Activated naive CD4-positive, alpha-beta T cell treated with anti-CD3 and anti-CD28 coated beads for 36 hours (primary cell): ENCODE measurements around the gene DCST1. TPM values are rescaled to one million over a fixed set of nuclear protein-coding genes. Genes with fewer than 3 reads are reported as not detected.
A peak's percentile ranks its signal among the peaks of the same experiment; 100 is the strongest.

Experiments used
- CTCF ChIA-PET: fragments of 350-600 bp; sonication (Branson Sonifier 250); formaldehyde crosslinking; loops from one replicate; lab custom pipeline; 2021; ENCODE audit warnings: antibody characterized with exemption; lab: Charles Lee
- DNase-seq: peaks from one replicate; pipeline ENCODE4 v3.0.0-alpha.2; 2020
- H3K27ac Mint-ChIP-seq: one replicate; pipeline ENCODE4 v1.8.0; 2021; ENCODE audit warnings: mild to moderate bottlenecking, mixed read lengths
- H3K27me3 Mint-ChIP-seq: one replicate; pipeline ENCODE4 v1.8.0; 2021; ENCODE audit warnings: low read depth, mixed read lengths
- H3K36me3 Mint-ChIP-seq: one replicate; pipeline ENCODE4 v1.8.0; 2021; ENCODE audit warnings: low read depth, mixed read lengths
- H3K4me1 Mint-ChIP-seq: one replicate; pipeline ENCODE4 v1.8.0; 2021; ENCODE audit warnings: low read depth, mixed read lengths
- H3K4me3 Mint-ChIP-seq: one replicate; pipeline ENCODE4 v1.8.0; 2021; ENCODE audit warnings: mild to moderate bottlenecking, moderate library complexity, mixed read lengths
- H3K9me3 Mint-ChIP-seq: one replicate; pipeline ENCODE4 v1.8.0; 2021; ENCODE audit warnings: mixed read lengths
- intact Hi-C: fragments of 100-400 bp; cut with micrococcal nuclease; formaldehyde crosslinking; loops from one replicate; pipeline ENCODE4 v1.15.1; 2023
- total RNA-seq, 2 experiments: library from RNA; stranded (reverse); gene quantifications; one replicate each; pipeline ENCODE4 v1.2.3, GENCODE V29; 2021

DCST1 gene
- total RNA-seq, 2 experiments from 2014 or later: not detected

- Mint-ChIP-seq H3K27me3 (no peaks in the 10 kb centered on the region), H3K4me3 (peak within 1 kb of the TSS; percentile 86), H3K9me3 (no peaks in the 10 kb centered on the region), H3K27ac (no peak within 1 kb of the TSS), H3K4me1 (peaks cover 30% of the 10 kb centered on the region), H3K36me3 (peaks cover 1% of the 10 kb centered on the region)
- DNase-seq: peak; percentile 89
- CTCF ChIA-PET: interaction anchor here (1.0 to 15.0 kb wide), 9 partner anchors 9 to 109 kb away, joined by 3 to 197 read pairs (median 6); partner anchors contain the start of genes ADAM15 and KRTCAP2
- intact Hi-C loops: loop anchor here (1.0 to 5.0 kb wide), 6 partner anchors 8 to 396 kb away; partner anchors contain the start of gene CKS1B
These were observed 30.0 kb downstream of the DCST1 start, which contains the start of gene EFNA4 for GRCh38 chr1:155063550-155064110. TSS of gene EFNA4 (plus strand) at chr1:155063740. CDS start at chr1:155063824, 84 bp downstream.

- Mint-ChIP-seq H3K4me1 (peaks cover 30% of the 10 kb centered on the region), H3K27ac (no peak overlapping the region), H3K36me3 (peaks cover 1% of the 10 kb centered on the region), H3K4me3 (peak overlapping the region; percentile 79), H3K27me3 (no peaks in the 10 kb centered on the region), H3K9me3 (no peaks in the 10 kb centered on the region)
- intact Hi-C loops: loop anchor here (5.0 kb wide), 1 partner anchor 397 kb away; no protein-coding TSS in a partner anchor
- CTCF ChIA-PET: interaction anchor here (0.6 to 15.0 kb wide), 8 partner anchors 11 to 144 kb away, joined by 3 to 197 read pairs (median 5); partner anchors contain the start of genes ADAM15 and KRTCAP2
- no peak for DNase-seq
These were observed 30.6 kb downstream of the DCST1 start for GRCh38 chr1:155064111-155064831.

GRCh38 chr1:155064832-155065429, 31.3 kb downstream of the DCST1 start:
- Mint-ChIP-seq H3K9me3 (no peaks in the 10 kb centered on the region), H3K36me3 (peaks cover 1% of the 10 kb centered on the region), H3K4me3 (peak overlapping the region; percentile 79), H3K27me3 (no peaks in the 10 kb centered on the region), H3K27ac (no peak overlapping the region), H3K4me1 (peaks cover 30% of the 10 kb centered on the region)
- no peak for DNase-seq
- intact Hi-C loops: loop anchor here (5.0 kb wide), 1 partner anchor 398 kb away; no protein-coding TSS in a partner anchor
- CTCF ChIA-PET: interaction anchor here (0.7 to 15.0 kb wide), 7 partner anchors 10 to 144 kb away, joined by 3 to 197 read pairs (median 6); partner anchors contain the start of genes ADAM15 and KRTCAP2

- Mint-ChIP-seq H3K9me3 (no peaks in the 10 kb centered on the region), H3K36me3 (peaks cover 1% of the 10 kb centered on the region), H3K4me3 (no peak overlapping the region), H3K27me3 (no peaks in the 10 kb centered on the region), H3K27ac (no peak overlapping the region), H3K4me1 (peaks cover 35% of the 10 kb centered on the region)
- CTCF ChIA-PET: interaction anchor here (0.6 to 15.0 kb wide), 4 partner anchors 18 to 397 kb away, joined by 3 to 197 read pairs (median 10); partner anchors contain the start of genes ADAM15 and KRTCAP2
- intact Hi-C loops: no loop called here
- DNase-seq: no peak
These were observed 33.2 kb downstream of the DCST1 start for GRCh38 chr1:155066777-155067176.

GRCh38 chr1:155068599-155068998, 35.0 kb downstream of the DCST1 start:
- intact Hi-C loops: no loop called here
- H3K27ac Mint-ChIP-seq: no peak overlapping the region
- H3K4me3 Mint-ChIP-seq: no peak overlapping the region

GRCh38 chr1:155069551-155070157, 36.0 kb downstream of the DCST1 start:
- Mint-ChIP-seq H3K36me3 (peaks cover 1% of the 10 kb centered on the region), H3K4me3 (no peak overlapping the region), H3K27me3 (no peaks in the 10 kb centered on the region), H3K9me3 (no peaks in the 10 kb centered on the region), H3K27ac (no peak overlapping the region), H3K4me1 (peaks cover 19% of the 10 kb centered on the region)
- intact Hi-C loops: no loop called here
- CTCF ChIA-PET: interaction anchor here (0.6 to 15.0 kb wide), 4 partner anchors 10 to 645 kb away, joined by 3 to 197 read pairs (median 8); partner anchors contain the start of gene ADAM15
- no peak for DNase-seq

More at GRCh38 chr1:155068599-155068998, 35.0 kb downstream of the DCST1 start:
- no peak for DNase-seq
- Mint-ChIP-seq H3K4me1 (peaks cover 21% of the 10 kb centered on the region), H3K36me3 (peaks cover 1% of the 10 kb centered on the region), H3K27me3 (no peaks in the 10 kb centered on the region), H3K9me3 (no peaks in the 10 kb centered on the region)
- CTCF ChIA-PET: interaction anchor here (0.6 to 15.0 kb wide), 5 partner anchors 16 to 124 kb away, joined by 3 to 197 read pairs (median 4); partner anchors contain the start of gene ADAM15

GRCh38 chr1:155070158-155070621, 36.6 kb downstream of the DCST1 start:
- Mint-ChIP-seq H3K27me3 (no peaks in the 10 kb centered on the region), H3K27ac (no peak overlapping the region), H3K4me3 (peak overlapping the region; percentile 42), H3K4me1 (peaks cover 15% of the 10 kb centered on the region), H3K9me3 (no peaks in the 10 kb centered on the region), H3K36me3 (peaks cover 1% of the 10 kb centered on the region)
- DNase-seq: no peak
- intact Hi-C loops: no loop called here
- CTCF ChIA-PET: interaction anchor here (0.6 to 15.0 kb wide), 5 partner anchors 11 to 644 kb away, joined by 3 to 197 read pairs (median 4); partner anchors contain the start of gene ADAM15

GRCh38 chr1:155070721-155071569, 37.3 kb downstream of the DCST1 start:
- Mint-ChIP-seq H3K27me3 (no peaks in the 10 kb centered on the region), H3K36me3 (peaks cover 1% of the 10 kb centered on the region), H3K9me3 (no peaks in the 10 kb centered on the region), H3K27ac (no peak overlapping the region), H3K4me3 (peak overlapping the region; percentile 42), H3K4me1 (peaks cover 15% of the 10 kb centered on the region)
- peak; percentile 86 for DNase-seq
- CTCF ChIA-PET: interaction anchor here (0.7 to 15.0 kb wide), 5 partner anchors 10 to 23 kb away, joined by 3 to 197 read pairs (median 4); partner anchors contain the start of gene ADAM15
- intact Hi-C loops: loop anchor here (1.0 kb wide), 2 partner anchors 8 to 13 kb away; partner anchors contain the start of gene EFNA4

GRCh38 chr1:155071701-155072100, 38.1 kb downstream of the DCST1 start:
- intact Hi-C loops: loop anchor here (1.0 kb wide), 2 partner anchors 8 to 13 kb away; partner anchors contain the start of gene EFNA4
- no peaks in the 10 kb centered on the region for H3K9me3 Mint-ChIP-seq
- no peaks in the 10 kb centered on the region for H3K27me3 Mint-ChIP-seq
- peaks cover 15% of the 10 kb centered on the region for H3K4me1 Mint-ChIP-seq
- H3K4me3 Mint-ChIP-seq: no peak overlapping the region
- CTCF ChIA-PET: interaction anchor here (0.5 to 2.4 kb wide), 5 partner anchors 10 to 224 kb away, joined by 3 to 13 read pairs (median 3); no protein-coding TSS in a partner anchor
- H3K27ac Mint-ChIP-seq: no peak overlapping the region
- peaks cover 1% of the 10 kb centered on the region for H3K36me3 Mint-ChIP-seq
- DNase-seq: no peak

- H3K4me1 Mint-ChIP-seq: peaks cover 15% of the 10 kb centered on the region
- intact Hi-C loops: no loop called here
- DNase-seq: no peak
- H3K9me3 Mint-ChIP-seq: no peaks in the 10 kb centered on the region
- H3K36me3 Mint-ChIP-seq: peaks cover 1% of the 10 kb centered on the region
- CTCF ChIA-PET: interaction anchor here (0.7 to 1.0 kb wide), 4 partner anchors 11 to 102 kb away, joined by 3 to 5 read pairs (median 3); no protein-coding TSS in a partner anchor
- no peaks in the 10 kb centered on the region for H3K27me3 Mint-ChIP-seq
- no peak overlapping the region for H3K27ac Mint-ChIP-seq
- no peak overlapping the region for H3K4me3 Mint-ChIP-seq
These were observed 39.1 kb downstream of the DCST1 start for GRCh38 chr1:155072531-155073289.
